ENCODE measurements around the gene EED.
"Not testable (repeated sequence)": the region's sequence is repeated elsewhere in the genome, so short reads cannot be mapped to it uniquely, and the experiment has no call there.

EED gene

DNA sequence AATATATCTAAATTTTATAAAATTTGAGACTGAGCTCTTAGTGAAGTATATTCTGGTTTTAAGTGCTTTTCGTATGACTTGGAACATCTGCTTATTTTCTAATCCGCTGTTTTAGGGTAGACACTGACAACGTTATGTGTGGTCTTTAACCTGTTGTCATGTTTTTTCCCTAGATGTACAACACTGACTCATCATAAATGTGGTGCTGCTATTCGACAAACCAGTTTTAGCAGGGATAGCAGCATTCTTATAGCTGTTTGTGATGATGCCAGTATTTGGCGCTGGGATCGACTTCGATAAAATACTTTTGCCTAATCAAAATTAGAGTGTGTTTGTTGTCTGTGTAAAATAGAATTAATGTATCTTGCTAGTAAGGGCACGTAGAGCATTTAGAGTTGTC is 33.7 kb downstream of the EED start:
- DNase-seq (ENCODE audit: low spot score), result no peak
- no peak for TF ChIP-seq CTCF (IDR thresholded peaks at IDR 0.05; ENCODE audit: extremely low read depth, missing control alignments)

GRCh38 chr11:86279747-86280146 is 35.2 kb downstream of the EED start:
- DNase-seq (ENCODE audit: low spot score), result no peak
- TF ChIP-seq CTCF (IDR thresholded peaks at IDR 0.05; ENCODE audit: extremely low read depth, missing control alignments), result no peak

DNA sequence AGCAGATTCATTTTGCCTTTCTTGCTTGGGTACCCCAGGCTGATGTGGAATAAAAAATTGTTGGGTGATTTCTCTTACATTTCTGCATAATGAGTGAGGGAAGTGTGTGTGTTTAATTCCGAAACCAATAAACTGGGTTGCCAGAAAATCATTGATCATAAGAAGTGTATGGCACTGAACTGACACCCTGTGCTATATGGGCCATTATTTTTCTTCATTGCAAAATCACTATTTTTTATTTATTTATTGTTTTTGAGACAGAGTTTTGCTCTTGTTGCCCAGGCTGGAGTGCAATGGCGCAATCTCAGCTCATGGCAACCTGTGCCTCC is 42.9 kb downstream of the EED start:
- no peak for DNase-seq (ENCODE audit: low spot score)
- TF ChIP-seq CTCF (IDR thresholded peaks at IDR 0.05; ENCODE audit: extremely low read depth, missing control alignments), result no peak

DNA sequence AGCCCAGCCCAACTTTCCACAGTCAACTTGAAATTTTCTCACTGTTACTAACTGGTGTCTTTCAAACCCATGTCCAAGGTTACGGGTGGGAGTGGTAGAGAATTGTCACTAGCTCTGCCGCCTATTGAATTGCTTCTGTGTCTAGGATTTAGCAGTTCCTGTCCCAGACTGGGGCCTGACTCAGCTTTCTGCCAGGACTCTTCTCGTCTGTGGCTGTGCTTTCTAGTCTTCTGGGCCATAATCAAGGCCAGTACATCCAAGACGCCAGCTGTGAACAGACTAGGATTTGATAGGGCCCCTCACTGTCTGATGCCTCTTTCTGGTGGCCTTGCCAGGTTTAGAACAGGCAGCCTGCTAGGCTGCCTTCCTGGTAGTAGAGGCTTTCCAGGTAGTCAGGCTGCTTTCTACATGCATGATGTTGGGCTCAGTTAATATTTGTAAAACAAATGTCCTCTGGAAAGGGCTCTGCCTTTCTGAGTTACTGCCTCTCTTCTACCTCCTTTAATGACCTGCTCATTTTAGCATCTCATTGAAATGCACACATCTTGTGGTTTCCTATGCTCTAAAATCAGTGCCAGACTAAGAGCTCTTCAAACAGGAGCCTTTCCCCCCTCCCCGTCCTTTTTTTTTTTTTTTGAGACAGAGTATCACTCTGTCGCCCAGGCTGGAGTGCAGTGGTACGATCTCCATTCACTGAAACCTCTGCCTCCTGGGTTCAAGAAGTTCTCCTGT is 44.4 kb downstream of the EED start:
- no peak for DNase-seq (ENCODE audit: low spot score)
- no peak for TF ChIP-seq CTCF (IDR thresholded peaks at IDR 0.05; ENCODE audit: extremely low read depth, missing control alignments)

GRCh38 chr11:86289508-86290280 is 45.1 kb downstream of the EED start:
- DNase-seq (ENCODE audit: low spot score), result not testable (repeated sequence)

GRCh38 chr11:86291466-86292262 is 47.1 kb downstream of the EED start:
- peak; percentile 54 for TF ChIP-seq CTCF (IDR thresholded peaks at IDR 0.05; ENCODE audit: extremely low read depth, missing control alignments)

DNA sequence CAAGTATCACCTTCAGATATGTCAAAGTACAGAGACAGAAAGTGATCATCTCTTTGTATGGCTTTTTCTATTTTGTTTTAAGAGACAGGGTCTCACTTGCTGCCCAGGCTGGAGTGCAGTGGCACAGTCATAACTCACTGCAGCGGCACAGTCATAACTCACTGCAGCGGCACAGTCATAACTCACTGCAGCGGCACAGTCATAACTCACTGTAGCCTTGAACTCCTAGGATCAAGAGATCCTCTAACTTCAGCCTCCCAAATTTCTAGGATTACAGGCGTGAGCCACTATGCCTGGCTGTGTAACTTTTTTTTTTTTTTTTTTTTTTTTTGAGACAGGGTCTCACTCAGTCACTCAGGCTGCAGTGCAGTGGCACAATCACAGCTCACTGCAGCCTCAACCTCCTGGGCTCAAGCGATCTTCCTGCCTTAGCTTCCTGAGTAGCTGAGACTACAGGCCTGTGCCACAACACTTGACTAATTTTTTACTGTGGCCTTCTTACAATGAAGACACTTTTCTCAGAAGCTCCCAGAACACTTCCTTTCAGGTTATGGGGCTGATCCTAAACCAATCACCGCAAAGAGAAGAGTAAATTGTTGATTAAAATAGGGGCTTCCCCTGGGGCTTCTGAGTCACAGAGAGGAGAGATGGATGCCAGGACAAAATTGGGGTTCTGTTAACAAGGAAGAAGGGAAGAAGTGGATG is 48.5 kb downstream of the EED start:
- peak; percentile 29 for DNase-seq (ENCODE audit: low spot score)
- TF ChIP-seq CTCF (IDR thresholded peaks at IDR 0.05; ENCODE audit: extremely low read depth, missing control alignments), result no peak

More at GRCh38 chr11:86291466-86292262, 47.1 kb downstream of the EED start:
- peak; percentile 39 for DNase-seq (ENCODE audit: low spot score)
